B cell (primary cell): ENCODE results near the gene ARL5A.

Experiments
- CTCF ChIP-seq: fragments of 200-600 bp; IDR thresholded peaks from one replicate; pipeline ENCODE4 v1.8.0; 2022; ENCODE audit warnings: antibody characterized with exemption, mild to moderate bottlenecking
- EZH2 ChIP-seq: IDR thresholded peaks from 2 replicates; pipeline ENCODE4 v1.6.1; 2012; ENCODE audit warnings: borderline replicate concordance, low read depth, mild to moderate bottlenecking, moderate library complexity, low read length; ENCODE audit not compliant: insufficient read depth, poor library complexity, severe bottlenecking

- no peak for TF ChIP-seq CTCF
- no peak for TF ChIP-seq EZH2
Measured at GRCh38 chr2:151862700-151863099, 34.5 kb upstream of the ARL5A start.
